RWPE2 (cell line): Measurements from ENCODE around the gene WRAP73.

ENCODE experiments used
- ATAC-seq: fragments of 200-7000 bp; cut with Tn5 transposase; 3 replicates; pipeline ENCODE4 v1.9.1; 2021; ENCODE audit warnings: low read depth
- DNase-seq: peaks from one replicate; pipeline ENCODE4 v3.0.0-alpha.2; 2020; ENCODE audit warnings: low spot score
- H3K27ac ChIP-seq: fragments of 450-650 bp; 2 replicates; pipeline ENCODE4 v1.5.1; 2017; ENCODE audit warnings: mild to moderate bottlenecking; ENCODE audit not compliant: poor library complexity, severe bottlenecking
- H3K27me3 ChIP-seq: fragments of 250-450 bp; sonication (Bioruptor Pico); 2 replicates; pipeline ENCODE4 v1.5.1; 2021; ENCODE audit warnings: mild to moderate bottlenecking, moderate library complexity; ENCODE audit not compliant: insufficient read depth, poor library complexity, severe bottlenecking
- H3K36me3 ChIP-seq: fragments of 250-450 bp; sonication (Bioruptor Pico); 2 replicates; pipeline ENCODE4 v1.5.1; 2020; ENCODE audit warnings: low read depth, mild to moderate bottlenecking, moderate library complexity
- H3K4me1 ChIP-seq: fragments of 250-450 bp; sonication (Bioruptor Pico); 2 replicates; pipeline ENCODE4 v1.5.1; 2021; ENCODE audit warnings: mild to moderate bottlenecking, moderate library complexity; ENCODE audit not compliant: insufficient read depth, poor library complexity, severe bottlenecking
- H3K4me3 ChIP-seq: fragments of 250-450 bp; sonication (Bioruptor Pico); 2 replicates; pipeline ENCODE4 v1.5.1; 2021; ENCODE audit warnings: mild to moderate bottlenecking, moderate library complexity; ENCODE audit not compliant: severe bottlenecking
- H3K9me3 ChIP-seq: fragments of 250-450 bp; sonication (Bioruptor Pico); 2 replicates; pipeline ENCODE4 v1.5.1; 2021; ENCODE audit warnings: mild to moderate bottlenecking, moderate library complexity; ENCODE audit not compliant: severe bottlenecking
- TF ChIP-seq, protein P1 (sequence below): fragments of 450-650 bp; IDR thresholded peaks from one replicate; pipeline ENCODE4 v1.5.1; 2017; ENCODE audit warnings: mild to moderate bottlenecking, moderate library complexity; ENCODE audit not compliant: poor library complexity, severe bottlenecking

The WRAP73 gene

DNA sequence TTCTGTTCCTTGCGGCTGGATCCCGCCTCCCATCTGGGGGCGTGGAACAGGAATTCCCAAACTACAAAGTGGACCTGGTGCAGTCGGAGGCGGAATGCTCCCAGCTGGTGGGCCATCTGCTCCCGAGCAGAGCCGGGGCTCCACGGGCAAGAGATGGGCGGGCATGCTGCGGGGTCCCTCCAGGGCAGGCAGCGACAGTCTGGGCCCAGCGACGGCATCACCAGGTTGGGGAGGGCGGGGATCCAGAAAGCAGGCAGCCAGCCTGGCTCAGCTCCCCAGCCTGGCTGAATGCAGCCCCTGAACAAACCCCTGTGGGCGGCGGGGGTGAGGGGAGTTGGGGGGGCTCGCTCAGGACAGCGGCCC is 42.2 kb downstream of the WRAP73 start:
- H3K9me3 ChIP-seq = no peaks in the 10 kb centered on the region
- no peaks in the 10 kb centered on the region for H3K27me3 ChIP-seq
- TF ChIP-seq, protein P1, sequence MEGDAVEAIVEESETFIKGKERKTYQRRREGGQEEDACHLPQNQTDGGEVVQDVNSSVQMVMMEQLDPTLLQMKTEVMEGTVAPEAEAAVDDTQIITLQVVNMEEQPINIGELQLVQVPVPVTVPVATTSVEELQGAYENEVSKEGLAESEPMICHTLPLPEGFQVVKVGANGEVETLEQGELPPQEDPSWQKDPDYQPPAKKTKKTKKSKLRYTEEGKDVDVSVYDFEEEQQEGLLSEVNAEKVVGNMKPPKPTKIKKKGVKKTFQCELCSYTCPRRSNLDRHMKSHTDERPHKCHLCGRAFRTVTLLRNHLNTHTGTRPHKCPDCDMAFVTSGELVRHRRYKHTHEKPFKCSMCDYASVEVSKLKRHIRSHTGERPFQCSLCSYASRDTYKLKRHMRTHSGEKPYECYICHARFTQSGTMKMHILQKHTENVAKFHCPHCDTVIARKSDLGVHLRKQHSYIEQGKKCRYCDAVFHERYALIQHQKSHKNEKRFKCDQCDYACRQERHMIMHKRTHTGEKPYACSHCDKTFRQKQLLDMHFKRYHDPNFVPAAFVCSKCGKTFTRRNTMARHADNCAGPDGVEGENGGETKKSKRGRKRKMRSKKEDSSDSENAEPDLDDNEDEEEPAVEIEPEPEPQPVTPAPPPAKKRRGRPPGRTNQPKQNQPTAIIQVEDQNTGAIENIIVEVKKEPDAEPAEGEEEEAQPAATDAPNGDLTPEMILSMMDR = no peak
- no peaks in the 10 kb centered on the region for H3K36me3 ChIP-seq
- H3K27ac ChIP-seq = no peak overlapping the region
- no peak for DNase-seq
- no peak overlapping the region for H3K4me3 ChIP-seq
- H3K4me1 ChIP-seq = no peaks in the 10 kb centered on the region
- no peak for ATAC-seq

DNA sequence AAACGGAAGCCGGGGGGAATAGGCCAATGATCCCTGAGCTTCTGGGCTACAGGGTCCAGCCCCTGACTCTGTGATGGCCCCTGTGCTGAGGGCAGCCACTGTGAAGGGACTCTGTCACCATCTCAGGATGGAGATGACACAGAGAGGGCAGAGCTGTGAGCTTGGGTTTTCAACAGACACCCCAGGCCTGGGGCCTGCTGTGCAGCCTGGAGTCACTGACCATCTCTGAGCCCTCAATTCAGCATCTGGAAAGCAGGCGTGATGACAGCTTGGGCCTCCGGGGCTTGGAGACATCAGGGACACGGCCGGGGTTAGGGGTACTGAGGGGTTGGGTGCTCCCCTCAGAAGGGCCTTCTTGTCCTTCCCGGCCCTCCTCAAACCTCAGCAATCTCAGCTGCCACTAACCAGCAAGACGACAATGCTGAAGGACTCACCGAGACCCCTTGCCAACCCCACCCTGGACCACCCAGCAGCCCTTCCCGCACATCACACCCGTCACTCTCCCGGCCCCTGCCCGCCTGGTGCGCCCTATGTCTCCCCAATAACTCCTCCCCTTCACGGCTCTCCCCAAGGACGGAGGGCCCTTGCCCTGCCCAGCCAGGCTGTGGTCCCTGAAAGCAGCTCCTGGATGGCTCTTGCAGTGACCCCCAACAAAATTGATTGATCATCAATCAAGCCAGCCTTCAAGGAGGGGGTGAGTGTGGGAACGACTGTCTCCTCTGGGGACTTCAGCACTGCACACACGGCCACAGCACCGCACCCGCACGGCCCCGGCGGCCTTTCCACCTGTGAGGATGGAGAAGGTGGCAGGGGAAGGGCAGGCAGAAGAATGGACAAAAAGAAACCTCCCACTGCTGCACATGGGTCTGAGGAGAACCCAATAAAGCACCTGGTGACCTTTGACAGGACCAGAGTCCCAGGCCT is 42.9 kb downstream of the WRAP73 start:
- Histone ChIP-seq H3K4me1 (no peaks in the 10 kb centered on the region), H3K9me3 (no peaks in the 10 kb centered on the region), H3K27ac (no peak overlapping the region), H3K36me3 (no peaks in the 10 kb centered on the region), H3K4me3 (no peak overlapping the region), H3K27me3 (no peaks in the 10 kb centered on the region)
- DNase-seq (no peak), ATAC-seq (no peak)
- TF ChIP-seq, protein P1 = no peak

DNA sequence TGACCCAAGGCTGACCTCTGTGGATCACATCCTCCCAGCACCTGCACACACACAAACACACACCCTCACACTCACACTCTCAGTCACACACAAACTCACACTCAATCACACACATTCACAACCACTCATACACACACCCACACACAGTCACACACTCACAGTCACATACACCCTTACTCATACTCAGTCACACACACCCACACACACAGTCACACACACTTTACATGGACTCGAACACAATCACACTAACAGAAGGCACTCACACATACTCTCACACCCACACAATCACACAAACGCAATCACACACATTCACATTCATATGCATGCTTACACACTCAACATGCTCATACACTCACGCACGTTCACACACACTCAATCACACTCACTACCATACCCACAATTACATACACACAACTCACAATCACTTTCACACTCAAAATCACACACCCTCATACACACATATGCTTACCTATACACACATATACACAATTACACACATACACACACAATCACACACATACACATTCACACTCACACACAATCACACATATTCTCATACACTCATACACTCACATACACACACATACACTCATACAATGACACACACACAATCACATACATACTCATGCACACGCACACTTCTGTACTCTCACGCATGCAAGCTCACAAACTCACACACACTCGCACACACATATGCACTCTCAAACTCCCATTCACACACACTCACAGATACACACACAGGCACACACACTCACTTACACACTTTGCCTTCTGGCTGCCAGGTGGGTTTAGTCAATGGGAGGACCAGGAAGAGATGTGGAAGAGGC is 44.7 kb downstream of the WRAP73 start:
- no peaks in the 10 kb centered on the region for H3K36me3 ChIP-seq
- no peaks in the 10 kb centered on the region for H3K9me3 ChIP-seq
- DNase-seq (no peak), ATAC-seq (no peak)
- no peak overlapping the region for H3K27ac ChIP-seq
- H3K27me3 ChIP-seq = no peaks in the 10 kb centered on the region
- TF ChIP-seq, protein P1 = no peak
- no peaks in the 10 kb centered on the region for H3K4me1 ChIP-seq
- H3K4me3 ChIP-seq = no peak overlapping the region

DNA sequence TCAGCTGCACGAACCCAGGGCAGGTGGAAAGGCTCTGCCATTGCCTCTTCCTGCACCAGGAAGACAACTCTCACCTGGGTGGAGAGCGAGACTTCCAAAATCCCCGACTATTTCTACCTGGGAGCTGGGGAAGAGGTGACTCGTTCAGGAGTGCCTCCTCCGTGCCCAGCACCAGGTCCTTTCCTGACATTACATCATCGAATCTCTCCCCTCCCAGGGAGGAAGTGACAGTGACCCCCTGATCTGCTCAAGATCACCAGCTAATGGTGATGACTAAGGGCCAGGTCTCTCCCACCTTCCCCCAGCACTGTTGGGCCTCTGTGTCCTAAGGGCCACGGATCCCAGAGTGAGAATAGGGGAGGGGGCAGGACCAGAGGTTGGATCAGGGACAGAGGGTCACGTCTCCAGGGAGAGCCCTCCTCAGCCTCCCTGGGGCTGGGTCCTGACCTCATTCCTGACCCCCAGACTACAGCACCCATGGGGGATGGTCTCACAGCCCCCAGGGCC is 45.4 kb downstream of the WRAP73 start:
- ATAC-seq = no peak
- Histone ChIP-seq H3K9me3 (no peaks in the 10 kb centered on the region), H3K27me3 (no peaks in the 10 kb centered on the region), H3K4me1 (no peaks in the 10 kb centered on the region), H3K4me3 (no peak overlapping the region), H3K36me3 (no peaks in the 10 kb centered on the region), H3K27ac (no peak overlapping the region)
- DNase-seq = no peak
- TF ChIP-seq, protein P1 = no peak
